ENCODE measurements around the gene SRPRB. TPM values are rescaled to one million over a fixed set of nuclear protein-coding genes. Genes with fewer than 3 reads are reported as not detected.

Gene SRPRB
- total RNA-seq, 1 experiment from 2014 or later: 61.0 TPM

GRCh38 chr3:133827684-133828083 is 22.1 kb downstream of the SRPRB start:
- BruUV-seq (replicated peaks): no TSS peak
- no peak overlapping the region for H3K9ac ChIP-seq (ENCODE audit: low read length)
- no peak overlapping the region for H3K27ac ChIP-seq (ENCODE audit: low read depth, low read length)
- no peaks in the 10 kb centered on the region for H3K79me2 ChIP-seq (ENCODE audit: insufficient read depth, low read length)
- H3K36me3 ChIP-seq (ENCODE audit: control insufficient read depth in 1 of 2, insufficient read depth in 2 of 2, low read length in 2 of 2): peaks cover 4 to 10% of the 10 kb centered on the region in 2 experiments; a peak in 3 of 4 replicates
- no peaks in the 10 kb centered on the region for H4K20me1 ChIP-seq (ENCODE audit: insufficient read depth)
- CTCF ChIA-PET: no interaction called here
- no peaks in the 10 kb centered on the region for H3K27me3 ChIP-seq (ENCODE audit: insufficient read depth, low read length)
- intact Hi-C loops (cut with micrococcal nuclease): no loop called here
- DNase-seq (ENCODE audit: low read depth, low spot score) (no peak), ATAC-seq (no peak)
- H3K4me3 ChIP-seq (replicated peaks in 1 of 2; ENCODE audit: low read depth in 1 of 2, low read length in 2 of 2): no peak overlapping the region
- POLR2A ChIA-PET: no interaction called here
- no peaks in the 10 kb centered on the region for H3K9me3 ChIP-seq (ENCODE audit: control insufficient read depth in 1 of 2, insufficient read depth in 1 of 2, low read depth in 1 of 2, low read length in 2 of 2)
- no peaks in the 10 kb centered on the region for H3K4me1 ChIP-seq (ENCODE audit: control insufficient read depth in 1 of 2, insufficient read depth in 2 of 2, low read length in 2 of 2)
- TF ChIP-seq ZBTB33 (IDR thresholded peaks at IDR 0.05; ENCODE audit: extremely low read depth, insufficient replicate concordance, low read length) (no peak), ATF3 (IDR thresholded peaks at IDR 0.05) (no peak), YY1 (IDR thresholded peaks at IDR 0.05; ENCODE audit: extremely low read depth, insufficient replicate concordance, low read depth, low read length) (no peak), POLR2A (IDR thresholded peaks at IDR 0.05; ENCODE audit: borderline replicate concordance, extremely low read depth, insufficient read depth, insufficient read length) (no peak), FOSL1 (IDR thresholded peaks at IDR 0.05; ENCODE audit: low read depth) (no peak), EGR1 (IDR thresholded peaks at IDR 0.05; ENCODE audit: low read depth) (no peak), EZH2 (IDR thresholded peaks at IDR 0.05) (no peak), CBX3 (IDR thresholded peaks at IDR 0.05; ENCODE audit: low read depth) (no peak)
- RAD21 ChIA-PET (ENCODE audit: low non-redundant PET in 1 of 2, low total read pairs in 2 of 2, uncharacterized antibody in 2 of 2, unreplicated experiment in 2 of 2): no interaction called here
- no peaks in the 10 kb centered on the region for H3K9me2 ChIP-seq (ENCODE audit: insufficient read depth)
- no peak overlapping the region for H3K4me2 ChIP-seq (ENCODE audit: low read length)
- H2AFZ ChIP-seq (ENCODE audit: low read depth, low read length, poor library complexity, severe bottlenecking): no peak overlapping the region
